ENCODE results near the gene SLC8A1.

Gene SLC8A1

DNA sequence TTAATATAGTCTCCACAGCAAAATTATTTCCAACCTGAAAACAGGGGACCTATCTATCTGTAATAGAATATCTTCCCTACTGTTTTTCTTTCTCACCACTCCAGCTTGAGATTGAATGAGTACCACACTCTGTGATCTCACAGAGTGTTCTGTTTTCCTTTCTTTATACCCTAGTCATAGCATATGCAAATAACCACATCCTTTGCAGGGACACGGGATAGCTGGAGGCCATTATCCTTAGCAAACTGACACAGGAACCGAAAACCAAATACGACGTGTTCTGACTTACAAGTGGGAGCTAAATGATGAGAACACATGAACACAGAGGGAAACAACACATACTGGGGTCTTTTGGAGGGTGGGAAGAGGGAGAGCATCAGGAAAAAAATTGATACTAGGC, 224.7 kb downstream of the SLC8A1 start:
- no peak overlapping the region for H3K4me3 ChIP-seq (ENCODE audit: low read depth in 1 of 2, low read length in 2 of 2)
- no peaks in the 10 kb centered on the region for H4K20me1 ChIP-seq (ENCODE audit: insufficient read depth, low read length)
- no peak overlapping the region for H3K27ac ChIP-seq (ENCODE audit: low read length)
- H3K27me3 ChIP-seq (ENCODE audit: insufficient read depth, low read length, poor library complexity): no peaks in the 10 kb centered on the region
- H3K36me3 ChIP-seq (ENCODE audit: insufficient read depth, low read length): no peaks in the 10 kb centered on the region
- no peaks in the 10 kb centered on the region for H3K4me1 ChIP-seq (ENCODE audit: insufficient read depth, low read length)
- DNase-seq (no peak), ATAC-seq (ENCODE audit: insufficient read depth, low read depth) (no peak)
- H3K9ac ChIP-seq (ENCODE audit: low read depth, low read length): no peak overlapping the region
- TF ChIP-seq, protein P1, sequence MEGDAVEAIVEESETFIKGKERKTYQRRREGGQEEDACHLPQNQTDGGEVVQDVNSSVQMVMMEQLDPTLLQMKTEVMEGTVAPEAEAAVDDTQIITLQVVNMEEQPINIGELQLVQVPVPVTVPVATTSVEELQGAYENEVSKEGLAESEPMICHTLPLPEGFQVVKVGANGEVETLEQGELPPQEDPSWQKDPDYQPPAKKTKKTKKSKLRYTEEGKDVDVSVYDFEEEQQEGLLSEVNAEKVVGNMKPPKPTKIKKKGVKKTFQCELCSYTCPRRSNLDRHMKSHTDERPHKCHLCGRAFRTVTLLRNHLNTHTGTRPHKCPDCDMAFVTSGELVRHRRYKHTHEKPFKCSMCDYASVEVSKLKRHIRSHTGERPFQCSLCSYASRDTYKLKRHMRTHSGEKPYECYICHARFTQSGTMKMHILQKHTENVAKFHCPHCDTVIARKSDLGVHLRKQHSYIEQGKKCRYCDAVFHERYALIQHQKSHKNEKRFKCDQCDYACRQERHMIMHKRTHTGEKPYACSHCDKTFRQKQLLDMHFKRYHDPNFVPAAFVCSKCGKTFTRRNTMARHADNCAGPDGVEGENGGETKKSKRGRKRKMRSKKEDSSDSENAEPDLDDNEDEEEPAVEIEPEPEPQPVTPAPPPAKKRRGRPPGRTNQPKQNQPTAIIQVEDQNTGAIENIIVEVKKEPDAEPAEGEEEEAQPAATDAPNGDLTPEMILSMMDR (IDR thresholded peaks at IDR 0.05; ENCODE audit: borderline replicate concordance, extremely low read depth, low read length, poor library complexity, severe bottlenecking): no peak
- TF ChIP-seq EZH2 (IDR thresholded peaks at IDR 0.05; ENCODE audit: borderline replicate concordance, low read depth, low read length, severe bottlenecking): no peak
- H3K79me2 ChIP-seq (ENCODE audit: insufficient read depth, low read length): no peaks in the 10 kb centered on the region
- H3K9me3 ChIP-seq (ENCODE audit: insufficient read depth, low read length, severe bottlenecking): no peaks in the 10 kb centered on the region
- no peak overlapping the region for H3K4me2 ChIP-seq (ENCODE audit: insufficient read depth, low read length)
- no peak overlapping the region for H2AFZ ChIP-seq (ENCODE audit: low read depth, low read length)

DNA sequence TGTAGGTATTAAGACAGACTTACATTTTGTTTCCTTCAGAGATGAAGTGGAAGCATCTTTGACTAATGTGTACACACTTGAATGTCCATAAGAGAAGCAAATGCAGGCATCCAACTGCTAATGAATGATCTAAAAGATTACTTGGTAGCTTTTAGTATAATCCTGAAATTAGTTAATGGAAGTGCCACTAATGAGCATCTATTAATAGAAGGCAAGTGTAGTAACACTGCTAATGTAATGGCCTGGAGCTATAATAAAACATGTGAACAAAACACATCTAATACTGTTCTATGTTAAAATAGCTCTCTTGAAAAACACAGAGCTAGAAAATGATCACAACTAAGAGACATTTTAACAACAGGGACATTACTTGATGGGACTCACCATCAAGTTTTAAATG, 225.3 kb downstream of the SLC8A1 start:
- Histone ChIP-seq H2AFZ (ENCODE audit: low read depth, low read length) (no peak overlapping the region), H3K36me3 (ENCODE audit: insufficient read depth, low read length) (no peaks in the 10 kb centered on the region), H3K79me2 (ENCODE audit: insufficient read depth, low read length) (no peaks in the 10 kb centered on the region), H3K27me3 (ENCODE audit: insufficient read depth, low read length, poor library complexity) (no peaks in the 10 kb centered on the region), H3K9ac (ENCODE audit: low read depth, low read length) (no peak overlapping the region), H4K20me1 (ENCODE audit: insufficient read depth, low read length) (no peaks in the 10 kb centered on the region), H3K27ac (ENCODE audit: low read length) (no peak overlapping the region; the same call in 1 of the 2 replicates), H3K4me1 (ENCODE audit: insufficient read depth, low read length) (no peaks in the 10 kb centered on the region), H3K9me3 (ENCODE audit: insufficient read depth, low read length, severe bottlenecking) (no peaks in the 10 kb centered on the region), H3K4me3 (ENCODE audit: low read depth in 1 of 2, low read length in 2 of 2) (no peak overlapping the region), H3K4me2 (ENCODE audit: insufficient read depth, low read length) (no peak overlapping the region)
- no peak for ATAC-seq (ENCODE audit: insufficient read depth, low read depth)
- DNase-seq: no peak
- TF ChIP-seq, protein P1 (IDR thresholded peaks at IDR 0.05; ENCODE audit: borderline replicate concordance, extremely low read depth, low read length, poor library complexity, severe bottlenecking): no peak
- TF ChIP-seq EZH2 (IDR thresholded peaks at IDR 0.05; ENCODE audit: borderline replicate concordance, low read depth, low read length, severe bottlenecking): no peak

DNA sequence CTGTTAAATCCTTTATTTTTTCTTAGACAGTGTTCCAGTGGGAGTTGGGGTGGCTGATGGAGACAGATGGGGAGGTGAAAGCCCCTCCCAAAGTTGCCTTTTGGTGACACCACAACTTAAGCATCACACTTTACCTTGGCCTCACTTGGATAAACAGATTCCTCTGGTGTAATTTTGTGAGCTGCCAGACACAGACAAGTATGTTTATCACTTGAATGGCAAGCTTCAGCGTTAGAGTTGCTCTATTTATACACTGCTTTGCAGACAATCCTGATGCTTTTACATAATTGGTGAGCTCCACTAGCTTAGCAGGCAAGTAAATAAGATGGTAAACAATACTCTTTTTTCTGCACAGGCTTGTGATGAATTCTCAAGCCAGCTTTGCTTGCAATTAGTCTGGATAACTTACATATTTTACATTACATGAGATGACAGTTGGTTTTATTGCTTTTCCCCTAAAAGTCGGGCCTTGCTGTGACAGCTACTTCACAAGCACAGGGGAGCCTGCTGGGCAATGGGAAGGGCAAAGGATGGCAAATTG, 226.2 kb downstream of the SLC8A1 start:
- Histone ChIP-seq H3K27ac (ENCODE audit: low read length) (no peak overlapping the region), H3K79me2 (ENCODE audit: insufficient read depth, low read length) (no peaks in the 10 kb centered on the region), H3K4me3 (ENCODE audit: low read depth in 1 of 2, low read length in 2 of 2) (no peak overlapping the region), H4K20me1 (ENCODE audit: insufficient read depth, low read length) (no peaks in the 10 kb centered on the region), H3K4me2 (ENCODE audit: insufficient read depth, low read length) (no peak overlapping the region), H3K4me1 (ENCODE audit: insufficient read depth, low read length) (no peaks in the 10 kb centered on the region), H2AFZ (ENCODE audit: low read depth, low read length) (no peak overlapping the region), H3K9me3 (ENCODE audit: insufficient read depth, low read length, severe bottlenecking) (no peaks in the 10 kb centered on the region), H3K9ac (ENCODE audit: low read depth, low read length) (no peak overlapping the region), H3K36me3 (ENCODE audit: insufficient read depth, low read length) (no peaks in the 10 kb centered on the region), H3K27me3 (ENCODE audit: insufficient read depth, low read length, poor library complexity) (no peaks in the 10 kb centered on the region)
- DNase-seq: no peak
- TF ChIP-seq, protein P1 (IDR thresholded peaks at IDR 0.05; ENCODE audit: borderline replicate concordance, extremely low read depth, low read length, poor library complexity, severe bottlenecking): no peak
- no peak for TF ChIP-seq EZH2 (IDR thresholded peaks at IDR 0.05; ENCODE audit: borderline replicate concordance, low read depth, low read length, severe bottlenecking)
- ATAC-seq (ENCODE audit: insufficient read depth, low read depth): no peak

DNA sequence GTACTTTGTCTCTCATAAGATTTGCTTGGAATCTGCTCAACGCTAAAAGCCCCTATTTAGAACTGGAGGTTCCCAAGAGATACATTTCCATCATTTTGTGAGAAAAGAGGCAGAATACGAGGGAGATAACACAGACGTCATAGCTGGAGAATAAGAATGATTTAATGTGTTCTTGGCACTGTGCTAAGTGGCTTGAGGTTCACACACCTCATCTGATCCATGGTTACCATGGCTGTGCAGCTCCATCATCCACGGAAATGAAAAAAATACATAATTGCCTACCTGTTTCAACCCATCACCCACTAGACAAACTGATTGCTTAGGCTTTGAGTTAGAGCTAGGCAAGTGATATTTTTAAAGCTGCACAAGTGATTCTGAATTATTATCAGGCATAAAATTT, 227.6 kb downstream of the SLC8A1 start:
- no peak overlapping the region for H3K4me2 ChIP-seq (ENCODE audit: insufficient read depth, low read length)
- H3K4me1 ChIP-seq (ENCODE audit: insufficient read depth, low read length): no peaks in the 10 kb centered on the region
- no peak overlapping the region for H3K4me3 ChIP-seq (ENCODE audit: low read depth in 1 of 2, low read length in 2 of 2)
- no peak for DNase-seq
- H4K20me1 ChIP-seq (ENCODE audit: insufficient read depth, low read length): no peaks in the 10 kb centered on the region
- H2AFZ ChIP-seq (ENCODE audit: low read depth, low read length): no peak overlapping the region
- TF ChIP-seq, protein P1 (IDR thresholded peaks at IDR 0.05; ENCODE audit: borderline replicate concordance, extremely low read depth, low read length, poor library complexity, severe bottlenecking): no peak
- TF ChIP-seq EZH2 (IDR thresholded peaks at IDR 0.05; ENCODE audit: borderline replicate concordance, low read depth, low read length, severe bottlenecking): no peak
- no peak overlapping the region for H3K27ac ChIP-seq (ENCODE audit: low read length)
- H3K27me3 ChIP-seq (ENCODE audit: insufficient read depth, low read length, poor library complexity): no peaks in the 10 kb centered on the region
- no peaks in the 10 kb centered on the region for H3K36me3 ChIP-seq (ENCODE audit: insufficient read depth, low read length)
- no peaks in the 10 kb centered on the region for H3K9me3 ChIP-seq (ENCODE audit: insufficient read depth, low read length, severe bottlenecking)
- H3K9ac ChIP-seq (ENCODE audit: low read depth, low read length): no peak overlapping the region
- no peaks in the 10 kb centered on the region for H3K79me2 ChIP-seq (ENCODE audit: insufficient read depth, low read length)
- ATAC-seq (ENCODE audit: insufficient read depth, low read depth): no peak
